Left lung (tissue), 10 donors: Measurements from ENCODE around the gene OBSCN. TPM values are rescaled to one million over a fixed set of nuclear protein-coding genes. Genes with fewer than 3 reads are reported as not detected.

ENCODE experiments used
- ATAC-seq: fragments of 200-7000 bp; cut with Tn5 transposase; one replicate; pipeline ENCODE4 v1.9.1; 2020; ENCODE audit warnings: moderate library complexity
- DNase-seq, 4 donors: peaks; one replicate each; pipeline ENCODE4 v3.0.0-alpha.2; 2013 to 2020
- H3K27ac ChIP-seq, 2 donors: fragments of 200-600 bp; sonication (generic) in 1 of 2; one replicate each; pipeline versions ENCODE4 v1.5.0 to v1.8.0; 2020 to 2021
- H3K27me3 ChIP-seq, 2 donors: fragments of 200-600 bp; sonication (generic) in 1 of 2; one replicate each; pipeline versions ENCODE4 v1.5.0 to v1.8.0; 2020 to 2021
- H3K36me3 ChIP-seq, 2 donors: fragments of 200-600 bp; sonication (generic) in 1 of 2; one replicate each; pipeline versions ENCODE4 v1.5.0 to v1.8.0; 2020 to 2021
- H3K4me1 ChIP-seq, 2 donors: fragments of 200-600 bp; one replicate each; pipeline ENCODE4 v1.8.0; 2021
- H3K4me3 ChIP-seq, 2 donors: fragments of 200-600 bp; sonication (generic) in 1 of 2; one replicate each; pipeline versions ENCODE4 v1.5.0 to v1.8.0; 2020 to 2021; ENCODE audit warnings: mild to moderate bottlenecking in 1 of 2
- H3K9me3 ChIP-seq, 2 donors: fragments of 200-600 bp; sonication (generic) in 1 of 2; one replicate each; pipeline versions ENCODE4 v1.5.0 to v1.8.0; 2020 to 2021
- intact Hi-C, 2 donors: fragments of 100-400 bp; cut with DNase I; formaldehyde crosslinking; loops; one replicate each; pipeline versions ENCODE4 v1.11.2 to v1.14.2; 2022
- polyA plus RNA-seq, 6 donors: library from polyadenylated mRNA; unstranded; fragments of 120-200 nt; gene quantifications; one replicate each; pipeline ENCODE4 v1.2.1, GENCODE V29; 2013; ENCODE audit not compliant: insufficient read length in 6 of 6
- total RNA-seq, 2 donors: library from RNA; stranded (reverse); fragmentation: NEBNext Ultra II Directional; extraction: Animal tissue kit (Norgen Biotek cat#: 25700); gene quantifications; one replicate each; pipeline ENCODE4 v1.2.1, GENCODE V29; 2021
- TF ChIP-seq, protein P1 (sequence below), 2 donors: fragments of 200-600 bp; sonication (generic) in 1 of 2; IDR thresholded peaks; one replicate each; pipeline versions ENCODE4 v1.5.0 to v1.8.0; 2021; ENCODE audit warnings: antibody characterized with exemption in 2 of 2
- donor health status: DM: no; HTN: yes; CAD: no.
- donor health status: DM: no; HTN: no; CAD: no.

Gene OBSCN
- total and polyA plus RNA-seq, 8 donors = 20.3 to 69.5 (median 47.5) TPM

DNA sequence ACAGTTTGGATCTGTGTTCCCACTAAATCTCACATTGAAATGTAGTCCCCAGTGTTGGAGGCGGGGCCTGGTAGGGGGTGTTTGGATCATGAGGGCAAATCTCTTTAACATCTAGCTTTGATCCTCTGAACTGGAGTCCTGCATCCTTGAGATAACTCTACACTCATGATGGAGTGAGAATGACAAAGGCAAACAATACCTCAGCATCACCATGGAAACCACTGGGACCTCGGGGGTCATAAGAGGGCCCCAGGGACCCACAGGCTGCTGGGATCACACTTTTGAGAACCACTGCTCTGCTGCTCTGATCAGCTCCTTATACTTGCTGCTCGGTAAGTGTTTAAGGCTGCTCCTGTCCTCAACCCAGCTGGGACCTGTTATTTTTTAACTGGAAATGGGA is 13.4 kb upstream of the OBSCN start:
- Histone ChIP-seq H3K9me3 (peaks cover 0 to 12% of the 10 kb centered on the region in 2 donors), H3K36me3 (no peaks in the 10 kb centered on the region), H3K27me3 (no peaks in the 10 kb centered on the region), H3K4me3 (no peak overlapping the region), H3K4me1 (no peaks in the 10 kb centered on the region), H3K27ac (no peak overlapping the region)
- peak in 2 of 4 donors; percentile 3 to 46 for DNase-seq
- no peak for ATAC-seq
- TF ChIP-seq, protein P1, sequence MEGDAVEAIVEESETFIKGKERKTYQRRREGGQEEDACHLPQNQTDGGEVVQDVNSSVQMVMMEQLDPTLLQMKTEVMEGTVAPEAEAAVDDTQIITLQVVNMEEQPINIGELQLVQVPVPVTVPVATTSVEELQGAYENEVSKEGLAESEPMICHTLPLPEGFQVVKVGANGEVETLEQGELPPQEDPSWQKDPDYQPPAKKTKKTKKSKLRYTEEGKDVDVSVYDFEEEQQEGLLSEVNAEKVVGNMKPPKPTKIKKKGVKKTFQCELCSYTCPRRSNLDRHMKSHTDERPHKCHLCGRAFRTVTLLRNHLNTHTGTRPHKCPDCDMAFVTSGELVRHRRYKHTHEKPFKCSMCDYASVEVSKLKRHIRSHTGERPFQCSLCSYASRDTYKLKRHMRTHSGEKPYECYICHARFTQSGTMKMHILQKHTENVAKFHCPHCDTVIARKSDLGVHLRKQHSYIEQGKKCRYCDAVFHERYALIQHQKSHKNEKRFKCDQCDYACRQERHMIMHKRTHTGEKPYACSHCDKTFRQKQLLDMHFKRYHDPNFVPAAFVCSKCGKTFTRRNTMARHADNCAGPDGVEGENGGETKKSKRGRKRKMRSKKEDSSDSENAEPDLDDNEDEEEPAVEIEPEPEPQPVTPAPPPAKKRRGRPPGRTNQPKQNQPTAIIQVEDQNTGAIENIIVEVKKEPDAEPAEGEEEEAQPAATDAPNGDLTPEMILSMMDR (IDR thresholded peaks at IDR 0.05) = no peak
- intact Hi-C loops = no loop called here

DNA sequence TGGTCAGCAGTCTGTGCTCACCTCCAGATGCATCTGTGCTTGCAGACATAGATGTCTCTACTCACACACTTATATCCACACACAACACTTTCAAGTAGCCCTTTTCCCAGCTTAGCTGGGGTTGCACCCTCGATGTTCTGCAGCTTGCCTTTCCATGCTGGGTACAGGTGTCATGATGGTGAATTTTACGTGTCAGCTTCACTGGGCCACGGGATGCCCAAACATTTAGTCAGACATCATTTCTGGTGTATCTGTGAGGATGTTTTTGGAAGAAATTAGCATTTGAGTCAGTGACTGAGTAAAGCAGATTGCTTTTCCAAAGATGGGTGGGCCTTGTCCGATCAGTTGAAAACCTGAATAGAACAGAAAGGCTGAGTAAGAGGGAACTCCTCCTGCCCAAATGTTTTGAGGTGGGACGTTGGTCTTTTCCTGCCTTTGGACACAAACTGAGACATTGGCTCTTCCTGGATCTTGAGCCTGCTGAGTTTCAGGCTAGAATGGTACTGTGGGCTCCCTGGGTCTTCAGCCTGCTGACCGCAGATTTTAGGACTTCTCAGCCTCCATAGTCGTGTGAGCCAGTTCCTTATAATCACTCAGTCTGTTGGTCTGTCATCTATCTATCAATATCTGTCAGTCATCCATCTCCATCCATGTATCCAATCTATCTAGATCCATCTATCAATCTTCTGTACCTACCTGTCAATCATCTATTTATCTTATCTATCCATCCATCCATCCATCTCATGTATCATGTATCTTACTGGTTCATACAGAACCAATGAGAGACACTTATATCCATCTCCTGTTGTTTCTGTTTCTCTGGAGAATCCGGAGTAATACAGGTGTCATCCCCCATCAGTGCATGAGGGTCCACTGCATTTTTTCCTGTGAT is 12.7 kb upstream of the OBSCN start:
- Histone ChIP-seq H3K9me3 (peaks cover 0 to 19% of the 10 kb centered on the region in 2 donors), H3K36me3 (no peaks in the 10 kb centered on the region), H3K27me3 (no peaks in the 10 kb centered on the region), H3K4me3 (no peak overlapping the region), H3K27ac (no peak overlapping the region), H3K4me1 (no peaks in the 10 kb centered on the region)
- DNase-seq (peak in 1 of 4 donors; percentile 4), ATAC-seq (no peak)
- intact Hi-C loops = no loop called here
- TF ChIP-seq, protein P1 (IDR thresholded peaks at IDR 0.05) = no peak

- peaks cover 0 to 19% of the 10 kb centered on the region in 2 donors for H3K9me3 ChIP-seq
- TF ChIP-seq, protein P1 (IDR thresholded peaks at IDR 0.05) = no peak
- intact Hi-C loops = no loop called here
- H3K36me3 ChIP-seq = no peaks in the 10 kb centered on the region
- no peak overlapping the region for H3K27ac ChIP-seq
- no peak for ATAC-seq
- peak in 1 of 4 donors; percentile 1 for DNase-seq
- H3K4me3 ChIP-seq = no peak overlapping the region
- H3K4me1 ChIP-seq = no peaks in the 10 kb centered on the region
- no peaks in the 10 kb centered on the region for H3K27me3 ChIP-seq
Measured at GRCh38 chr1:228197555-228198147, 10.2 kb upstream of the OBSCN start.

DNA sequence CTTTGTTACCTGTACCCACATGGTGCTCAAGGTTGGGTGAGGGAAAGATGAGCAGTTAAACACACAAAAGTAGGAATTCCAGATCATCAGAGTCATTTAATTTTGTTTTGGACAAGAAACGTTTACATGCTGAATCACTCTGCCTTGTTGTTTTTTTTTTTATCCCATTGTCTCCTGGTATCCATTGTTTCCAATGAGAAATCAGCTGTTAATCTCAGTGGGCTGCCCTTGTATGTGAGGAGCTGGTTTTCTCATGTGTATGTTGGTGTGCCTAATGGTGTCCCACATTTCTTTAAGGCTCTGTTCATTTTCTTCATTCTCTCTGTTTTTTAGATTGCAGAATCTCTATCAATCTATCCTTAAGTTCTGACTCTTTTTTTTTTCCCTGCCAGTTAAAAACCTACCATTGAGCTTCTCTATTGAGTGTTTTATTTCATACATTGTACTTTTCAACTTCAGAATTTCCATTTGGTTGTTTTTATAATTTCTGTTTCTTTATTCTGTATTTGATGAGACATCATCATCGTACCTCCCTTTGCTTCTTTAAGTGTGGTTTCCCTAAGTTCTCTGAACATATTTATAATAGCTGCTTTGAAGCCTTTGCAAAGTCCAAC is 8.8 kb upstream of the OBSCN start:
- Histone ChIP-seq H3K27ac (no peak overlapping the region), H3K4me1 (no peaks in the 10 kb centered on the region), H3K36me3 (no peaks in the 10 kb centered on the region), H3K9me3 (peaks cover 0 to 19% of the 10 kb centered on the region in 2 donors), H3K27me3 (no peaks in the 10 kb centered on the region), H3K4me3 (no peak overlapping the region)
- TF ChIP-seq, protein P1 (IDR thresholded peaks at IDR 0.05) = no peak
- DNase-seq = no peak
- ATAC-seq = no peak
- intact Hi-C loops = no loop called here

- intact Hi-C loops = no loop called here
- no peak for DNase-seq
Measured at GRCh38 chr1:228204958-228205357, 2.9 kb upstream of the OBSCN start.

More at GRCh38 chr1:228204958-228205357, 2.9 kb upstream of the OBSCN start:
- no peak overlapping the region for H3K27ac ChIP-seq
- H3K9me3 ChIP-seq = peaks cover 0 to 2% of the 10 kb centered on the region in 2 donors
- no peak overlapping the region for H3K4me3 ChIP-seq
- H3K27me3 ChIP-seq = peaks cover 0 to 39% of the 10 kb centered on the region in 2 donors
- ATAC-seq = no peak
- H3K4me1 ChIP-seq = no peaks in the 10 kb centered on the region
- TF ChIP-seq, protein P1 (IDR thresholded peaks at IDR 0.05) = no peak
- H3K36me3 ChIP-seq = no peaks in the 10 kb centered on the region
